Right lobe of liver (tissue), 6 donors: ENCODE data around the gene KAT7. TPM values are rescaled to one million over a fixed set of nuclear protein-coding genes. Genes with fewer than 3 reads are reported as not detected.

ENCODE experiments used
- ATAC-seq, 4 donors: fragments of 200-7000 bp; cut with Tn5 transposase; one replicate each; pipeline ENCODE4 v1.9.1; 2020; ENCODE audit warnings: mild to moderate bottlenecking in 4 of 4, moderate library complexity in 4 of 4
- DNase-seq, 3 donors: peaks; one replicate each; pipeline ENCODE4 v3.0.0-alpha.2; 2020
- H3K27ac ChIP-seq, 3 donors: fragments of 200-600 bp; one replicate each; pipeline ENCODE4 v1.8.0; 2022
- H3K27me3 ChIP-seq, 2 donors: fragments of 200-600 bp; one replicate each; pipeline ENCODE4 v1.8.0; 2022
- H3K36me3 ChIP-seq, 4 donors: fragments of 200-600 bp; sonication (generic) in 1 of 4; one replicate each; pipeline versions ENCODE4 v1.5.1 to v1.8.0; 2017 to 2022; ENCODE audit warnings: control low read depth in 1 of 4
- H3K4me1 ChIP-seq, 4 donors: fragments of 200-600 bp; sonication (generic) in 1 of 4; one replicate each; pipeline versions ENCODE4 v1.5.1 to v1.8.0; 2017 to 2022; ENCODE audit warnings: control low read depth in 1 of 4
- H3K4me3 ChIP-seq, 3 donors: fragments of 200-600 bp; one replicate each; pipeline ENCODE4 v1.8.0; 2022
- H3K9me3 ChIP-seq, 4 donors: fragments of 200-600 bp; sonication (generic) in 1 of 4; one replicate each; pipeline versions ENCODE4 v1.5.1 to v1.8.0; 2017 to 2022; ENCODE audit warnings: control low read depth in 1 of 4
- POLR2A ChIP-seq: fragments of 450-650 bp; IDR thresholded peaks from one replicate; pipeline ENCODE4 v1.6.1; 2017; ENCODE audit warnings: antibody characterized with exemption, mild to moderate bottlenecking
- WGBS: methylation state at CpG from one replicate; pipeline ENCODE4 v1.1.6; 2018; ENCODE audit warnings: low coverage, low lambda C conversion rate; ENCODE audit not compliant: insufficient coverage; ENCODE audit errors: missing lambda C conversion rate; 5-methylcytosine and 5-hydroxymethylcytosine counted together
- intact Hi-C, 2 donors: fragments of 100-400 bp; cut with DNase I; formaldehyde crosslinking; loops; one replicate each; pipeline versions ENCODE4 v1.11.2 to v1.14.1; 2022
- total RNA-seq, 6 experiments: library from RNA; depleted of rRNA in 2 of 6; stranded (reverse); fragments of >200 nt in 2 of 6; fragmentation: NEBNext Ultra II Directional in 3 of 6; extraction: Animal tissue kit (Norgen Biotek cat#: 25700) in 3 of 6; gene quantifications; one replicate each; pipeline versions ENCODE4 v1.1.0 to v1.2.4, GENCODE V29; 2016 to 2023
- TF ChIP-seq, protein P1 (sequence below), 4 donors: fragments of 200-600 bp in 3 of 4; fragments of 450-650 bp in 1 of 4; IDR thresholded peaks; one replicate each; pipeline versions ENCODE4 v1.5.1 to v1.8.0; 2016 to 2022; ENCODE audit warnings: antibody characterized with exemption in 4 of 4, mild to moderate bottlenecking in 2 of 4
- donor health status: DM: no; HTN: yes; CAD: no.
- donor health status: DM: no; HTN: no; CAD: no.
- donor health status: DM: no; HTN: no; CAD: no.
- donor health status: DM: no; HTN: yes; CAD: no.
- donor health status: DM: no; HTN: yes; CAD: no.

The KAT7 gene
- total RNA-seq, 6 experiments from 2014 or later, result 10.8 to 21.3 (median 15.2) TPM

GRCh38 chr17:49763735-49764558, 24.5 kb upstream of the KAT7 start, which contains the start of gene FAM117A:
TSS of gene FAM117A (minus strand) at chr17:49764131. CDS start at chr17:49764087, 44 bp downstream.
- Histone ChIP-seq H3K27me3 (no peaks in the 10 kb centered on the region), H3K9me3 (no peaks in the 10 kb centered on the region), H3K36me3 (no peaks in the 10 kb centered on the region), H3K4me1 (peaks cover 0 to 9% (median 0%) of the 10 kb centered on the region in 4 donors), H3K4me3 (peak within 1 kb of the TSS; percentile 51 to 69 (median 66)), H3K27ac (peak within 1 kb of the TSS in 1 of 3 donors; percentile 44)
- intact Hi-C loops, result no loop called here
- TF ChIP-seq POLR2A, result peak; percentile 64
- TF ChIP-seq, protein P1, sequence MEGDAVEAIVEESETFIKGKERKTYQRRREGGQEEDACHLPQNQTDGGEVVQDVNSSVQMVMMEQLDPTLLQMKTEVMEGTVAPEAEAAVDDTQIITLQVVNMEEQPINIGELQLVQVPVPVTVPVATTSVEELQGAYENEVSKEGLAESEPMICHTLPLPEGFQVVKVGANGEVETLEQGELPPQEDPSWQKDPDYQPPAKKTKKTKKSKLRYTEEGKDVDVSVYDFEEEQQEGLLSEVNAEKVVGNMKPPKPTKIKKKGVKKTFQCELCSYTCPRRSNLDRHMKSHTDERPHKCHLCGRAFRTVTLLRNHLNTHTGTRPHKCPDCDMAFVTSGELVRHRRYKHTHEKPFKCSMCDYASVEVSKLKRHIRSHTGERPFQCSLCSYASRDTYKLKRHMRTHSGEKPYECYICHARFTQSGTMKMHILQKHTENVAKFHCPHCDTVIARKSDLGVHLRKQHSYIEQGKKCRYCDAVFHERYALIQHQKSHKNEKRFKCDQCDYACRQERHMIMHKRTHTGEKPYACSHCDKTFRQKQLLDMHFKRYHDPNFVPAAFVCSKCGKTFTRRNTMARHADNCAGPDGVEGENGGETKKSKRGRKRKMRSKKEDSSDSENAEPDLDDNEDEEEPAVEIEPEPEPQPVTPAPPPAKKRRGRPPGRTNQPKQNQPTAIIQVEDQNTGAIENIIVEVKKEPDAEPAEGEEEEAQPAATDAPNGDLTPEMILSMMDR (IDR thresholded peaks at IDR 0.05), result no peak
- ATAC-seq (peak; percentile 96 to 98 (median 98)), DNase-seq (peak; percentile 94 to 98 (median 96))
- WGBS, result 2% methylated on average over 31 of the region's 53 CpGs

DNA sequence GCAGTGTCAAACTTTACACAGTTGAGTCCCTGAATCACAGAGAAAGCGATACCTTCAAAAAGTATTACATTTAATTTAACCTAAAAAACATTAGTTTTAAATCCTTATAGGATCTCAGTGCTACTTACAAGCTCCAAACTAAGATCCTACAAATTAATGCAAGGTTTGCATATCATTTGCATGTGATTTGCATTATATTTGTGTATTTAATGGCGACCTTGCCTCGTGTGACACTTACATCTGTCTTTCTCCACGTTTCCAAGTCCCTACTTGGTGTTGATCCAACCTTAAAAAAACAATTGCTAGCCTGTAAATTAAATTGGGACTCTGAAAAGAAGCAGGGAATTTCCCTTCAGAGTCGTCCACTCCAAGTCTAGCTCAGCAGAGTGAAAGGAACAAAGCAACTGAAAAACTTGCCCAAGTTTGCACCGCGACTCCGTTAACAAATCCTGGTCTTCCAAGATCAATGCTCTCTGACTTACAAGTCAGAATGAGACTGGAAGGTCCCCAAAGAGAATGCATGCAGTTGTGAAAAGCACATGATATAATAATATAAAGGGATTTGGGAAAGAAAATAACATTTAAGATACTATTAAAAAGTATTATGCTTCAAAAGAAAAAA, 23.8 kb upstream of the KAT7 start:
- ATAC-seq, result no peak
- no peak overlapping the region for H3K27ac ChIP-seq
- intact Hi-C loops, result no loop called here

GRCh38 chr17:49766918-49767530, 21.5 kb upstream of the KAT7 start:
- no peak for DNase-seq
- no peak overlapping the region for H3K27ac ChIP-seq
- intact Hi-C loops, result no loop called here

More for the DNA sequence above, 23.8 kb upstream of the KAT7 start:
- no peak for TF ChIP-seq POLR2A
- DNase-seq, result no peak
- no peaks in the 10 kb centered on the region for H3K36me3 ChIP-seq
- peak overlapping the region; percentile 24 to 69 (median 51) for H3K4me3 ChIP-seq
- WGBS, result 13% methylated on average over 8 of the region's 8 CpGs
- H3K9me3 ChIP-seq, result no peaks in the 10 kb centered on the region
- H3K4me1 ChIP-seq, result peaks cover 0 to 9% (median 0%) of the 10 kb centered on the region in 4 donors
- no peaks in the 10 kb centered on the region for H3K27me3 ChIP-seq

GRCh38 chr17:49775546-49776260, 12.8 kb upstream of the KAT7 start:
- TF ChIP-seq POLR2A, result no peak
- TF ChIP-seq, protein P1 (IDR thresholded peaks at IDR 0.05), result no peak
- DNase-seq (peak in 1 of 3 donors; percentile 52), ATAC-seq (peak in 1 of 4 donors; percentile 43)
- no peaks in the 10 kb centered on the region for H3K9me3 ChIP-seq
- H3K4me1 ChIP-seq, result peaks cover 0 to 6% (median 0%) of the 10 kb centered on the region in 4 donors
- H3K4me3 ChIP-seq, result no peak overlapping the region
- H3K27me3 ChIP-seq, result no peaks in the 10 kb centered on the region
- H3K36me3 ChIP-seq, result no peaks in the 10 kb centered on the region
- no peak overlapping the region for H3K27ac ChIP-seq
- intact Hi-C loops, result loop anchor here (5.0 to 10.0 kb wide), 3 partner anchors 61 to 201 kb away; partner anchors contain the start of genes NXPH3 (in 1 of the 2) and SLC35B1 (in 1 of the 2)
- WGBS, result 71% methylated on average over 1 of the region's 8 CpGs

More at GRCh38 chr17:49766918-49767530, 21.5 kb upstream of the KAT7 start:
- WGBS, result 76% methylated on average over 3 of the region's 3 CpGs
- no peak for ATAC-seq
- peaks cover 0 to 9% (median 0%) of the 10 kb centered on the region in 4 donors for H3K4me1 ChIP-seq
- H3K36me3 ChIP-seq, result no peaks in the 10 kb centered on the region
- H3K9me3 ChIP-seq, result no peaks in the 10 kb centered on the region
- no peak overlapping the region for H3K4me3 ChIP-seq
- TF ChIP-seq POLR2A, result no peak
- TF ChIP-seq, protein P1 (IDR thresholded peaks at IDR 0.05), result no peak
- no peaks in the 10 kb centered on the region for H3K27me3 ChIP-seq
